CD4-positive, alpha-beta T cell treated with Interleukin-17A for 4 hours (primary cell): Measurements from ENCODE around the gene OR4D10.
A peak's percentile ranks its signal among the peaks of the same experiment; 100 is the strongest.
"Not testable (repeated sequence)": the region's sequence is repeated elsewhere in the genome, so short reads cannot be mapped to it uniquely, and the experiment has no call there.

Experiments used
- DNase-seq: peaks from one replicate; pipeline ENCODE4 v3.0.0-alpha.2; 2020; ENCODE audit warnings: mixed read lengths

OR4D10 gene

DNA sequence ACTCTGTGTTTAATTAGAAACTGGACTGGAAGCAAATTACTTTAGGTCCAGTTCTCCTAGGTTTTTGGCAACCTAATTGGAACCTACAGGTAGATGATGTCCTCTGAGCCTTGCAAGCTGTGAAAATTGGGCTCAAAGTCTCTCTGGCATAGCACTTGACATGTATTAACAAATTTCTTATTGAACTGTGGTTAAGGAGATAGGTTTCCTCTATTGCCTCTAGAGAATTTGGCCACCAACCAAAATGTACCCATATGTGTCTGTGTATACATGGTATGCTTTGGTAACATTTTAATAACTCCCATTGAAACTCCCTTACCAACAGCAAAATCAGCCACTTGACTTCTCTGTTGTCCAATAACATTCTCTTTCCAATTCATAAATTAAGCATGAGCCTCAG, at the start of gene OR4D10:
Gene OR4D10 (plus strand): TSS at position 301 of the 400 bp plus-strand sequence. CDS start 4,115 bp downstream, outside the sequence.
- no peak for DNase-seq

- DNase-seq = no peak
These were observed 49.3 kb upstream of the OR4D10 start for GRCh38 chr11:59423835-59424234.

GRCh38 chr11:59425131-59425530, 48.0 kb upstream of the OR4D10 start:
- no peak for DNase-seq

GRCh38 chr11:59426361-59427067, 46.6 kb upstream of the OR4D10 start, which contains the start of gene OR5A2:
TSS of gene OR5A2 (minus strand) at chr11:59426413. CDS start at chr11:59422953, 3,460 bp downstream.
- DNase-seq = no peak

DNA sequence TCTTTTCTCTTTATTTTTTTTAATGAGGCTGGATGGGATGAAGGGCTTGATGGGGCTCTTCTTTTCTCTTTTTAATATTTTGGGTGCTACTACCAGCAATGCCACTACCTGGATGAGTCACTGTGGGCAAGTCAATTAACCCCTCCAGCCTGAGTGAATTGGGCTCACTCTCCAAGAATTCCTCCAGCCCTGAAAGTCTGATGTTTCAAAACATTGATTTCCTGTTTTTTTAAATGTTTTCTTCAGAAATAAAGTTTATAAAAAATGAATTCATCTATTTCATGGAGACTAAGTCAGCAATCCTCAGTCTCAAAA, 46.1 kb upstream of the OR4D10 start:
- DNase-seq = no peak

DNA sequence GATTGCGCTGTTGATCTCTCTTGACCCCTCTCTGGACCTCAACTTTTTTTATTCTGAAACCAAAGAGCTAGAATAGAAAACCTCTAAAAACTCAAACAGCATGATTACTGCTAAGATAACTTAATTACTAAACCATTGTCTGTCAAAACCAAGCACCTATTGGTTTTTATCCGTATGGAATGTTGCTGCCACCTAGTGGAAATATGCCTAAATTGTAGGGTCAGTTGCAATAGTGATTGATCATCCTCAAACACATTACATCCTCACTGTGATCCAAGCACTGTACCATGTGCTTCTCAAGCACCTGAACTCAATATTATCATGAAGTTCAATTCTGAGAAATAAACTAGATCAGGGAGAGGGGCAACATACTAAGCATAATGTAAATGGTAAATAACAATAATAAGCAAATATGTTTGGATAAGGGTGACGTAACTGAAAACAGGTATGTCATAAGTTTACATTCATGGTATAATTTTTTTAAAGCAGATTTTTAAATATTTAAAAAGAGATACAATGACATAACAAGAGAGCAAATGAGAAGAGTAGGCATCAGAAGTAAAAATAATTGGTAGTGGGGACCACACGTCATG, 43.1 kb upstream of the OR4D10 start:
- DNase-seq = peak; percentile 42

GRCh38 chr11:59436169-59436568, 36.9 kb upstream of the OR4D10 start, which contains the start of gene OR5A1:
TSS of gene OR5A1 (plus strand) at chr11:59436469. CDS start at chr11:59443169, 6,700 bp downstream.
- DNase-seq = no peak

- DNase-seq = no peak
These were observed 35.3 kb upstream of the OR4D10 start for GRCh38 chr11:59437770-59438169.

DNA sequence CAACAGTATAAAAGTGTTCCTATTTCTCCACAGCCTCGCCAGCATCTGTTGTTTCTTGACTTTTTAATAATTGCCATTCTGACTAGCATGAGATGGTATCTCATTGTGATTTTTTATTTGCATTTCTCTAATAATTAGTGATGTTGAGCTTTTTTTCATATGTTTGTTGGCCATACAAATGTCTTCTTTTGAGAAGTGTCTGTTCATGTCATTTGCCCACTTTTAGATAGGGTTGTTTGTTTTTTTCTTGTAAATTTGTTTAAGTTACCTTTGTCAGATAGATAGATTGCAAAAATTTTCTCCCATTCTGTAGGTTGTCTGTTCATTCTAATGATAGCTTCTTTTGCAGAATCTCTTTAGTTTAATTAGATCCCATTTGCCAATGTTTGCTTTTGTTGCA, 27.5 kb upstream of the OR4D10 start:
- not testable (repeated sequence) for DNase-seq

- DNase-seq = no peak
These were observed 24.6 kb upstream of the OR4D10 start for GRCh38 chr11:59448484-59448883.

GRCh38 chr11:59456661-59457060, 16.5 kb upstream of the OR4D10 start, which contains the start of gene OR4D6:
TSS of gene OR4D6 (plus strand) at chr11:59456961. CDS start at chr11:59456961, 0 bp downstream.
- DNase-seq = no peak

- no peak for DNase-seq
These were observed 13.2 kb upstream of the OR4D10 start for GRCh38 chr11:59459916-59460315.

GRCh38 chr11:59463190-59463641, 9.9 kb upstream of the OR4D10 start:
- DNase-seq = no peak

GRCh38 chr11:59475176-59475575, 2.1 kb downstream of the OR4D10 start:
- no peak for DNase-seq

GRCh38 chr11:59479906-59480305, 6.8 kb downstream of the OR4D10 start:
- DNase-seq = no peak

DNA sequence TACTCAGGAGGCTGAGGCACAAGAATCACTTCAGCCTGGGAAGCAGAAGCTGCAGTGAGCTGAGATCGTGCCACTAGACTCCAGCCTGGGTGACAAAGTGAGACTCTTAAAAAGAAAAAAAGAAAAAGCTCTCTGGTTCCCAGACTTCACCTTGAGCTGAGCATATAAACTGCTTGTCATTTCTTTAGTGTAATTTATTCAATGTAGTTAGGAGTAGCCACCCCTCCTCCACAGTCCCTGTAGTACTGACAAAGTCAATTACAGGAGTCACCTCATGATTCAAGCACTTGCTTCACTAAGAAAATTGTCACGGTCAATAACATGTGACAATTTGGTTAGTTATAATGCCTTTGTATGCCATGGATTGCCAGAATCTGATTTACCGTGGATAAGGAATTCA, 7.2 kb downstream of the OR4D10 start:
- no peak for DNase-seq

- DNase-seq = no peak
These were observed 28.8 kb downstream of the OR4D10 start for GRCh38 chr11:59501931-59502330.

GRCh38 chr11:59503276-59503675, 30.2 kb downstream of the OR4D10 start, which contains the start of gene OR4D11:
TSS of gene OR4D11 (plus strand) at chr11:59503576. CDS start at chr11:59503576, 0 bp downstream.
- DNase-seq = no peak

DNA sequence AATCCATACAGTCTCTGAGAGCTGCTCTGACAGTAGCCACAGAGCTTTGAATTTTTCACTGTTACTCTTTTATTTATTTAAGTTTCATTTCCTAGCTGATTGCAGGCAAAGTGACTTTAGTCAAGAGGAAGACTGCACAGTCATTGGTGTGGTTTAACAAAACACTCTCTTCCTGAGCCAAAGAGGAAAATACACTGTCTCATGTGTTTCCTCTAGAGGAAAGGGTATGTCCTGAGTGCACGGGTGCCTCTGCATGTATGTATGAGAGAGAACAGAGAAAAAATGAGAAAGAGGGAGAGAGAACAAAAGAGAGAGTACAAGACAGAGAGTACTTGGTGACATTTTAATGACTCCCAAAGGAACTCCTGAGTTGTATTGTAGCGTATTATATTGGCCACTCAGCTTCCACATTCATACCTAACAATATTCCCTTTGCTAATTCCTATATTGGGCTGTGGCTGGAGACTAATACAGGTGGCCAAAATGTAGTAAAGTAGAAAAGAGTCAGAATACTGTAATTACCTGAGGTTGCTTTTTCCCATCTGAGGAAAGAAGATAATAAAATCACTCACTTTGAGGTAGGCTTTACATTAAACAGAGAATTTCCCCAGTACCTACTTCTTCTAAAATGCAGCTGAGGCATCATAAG, 38.0 kb downstream of the OR4D10 start, which contains the start of gene OR4D9:
Gene OR4D9 (plus strand): TSS at position 599 of the 649 bp plus-strand sequence. CDS start 3,374 bp downstream, outside the sequence.
- DNase-seq = peak; percentile 39

DNA sequence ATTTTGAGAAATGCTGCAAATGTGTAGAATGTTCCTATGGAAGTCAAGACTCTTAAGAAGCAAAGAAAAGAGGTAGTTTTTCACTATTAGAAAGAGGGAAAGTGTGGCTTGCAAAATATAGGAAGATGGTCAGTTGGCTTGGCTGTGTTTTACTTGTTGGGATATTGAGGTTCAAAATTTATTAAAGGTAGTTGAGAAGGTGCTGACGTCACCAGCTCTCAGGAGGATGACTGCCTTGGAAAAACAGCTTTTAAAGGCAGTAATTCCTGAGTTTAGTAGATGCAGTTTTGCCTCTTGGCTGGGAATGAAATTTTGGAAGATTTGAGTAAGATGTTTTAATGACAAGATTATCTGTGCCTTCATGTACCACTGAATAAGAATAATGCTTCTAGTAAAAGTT, 38.6 kb downstream of the OR4D10 start:
- DNase-seq = no peak

DNA sequence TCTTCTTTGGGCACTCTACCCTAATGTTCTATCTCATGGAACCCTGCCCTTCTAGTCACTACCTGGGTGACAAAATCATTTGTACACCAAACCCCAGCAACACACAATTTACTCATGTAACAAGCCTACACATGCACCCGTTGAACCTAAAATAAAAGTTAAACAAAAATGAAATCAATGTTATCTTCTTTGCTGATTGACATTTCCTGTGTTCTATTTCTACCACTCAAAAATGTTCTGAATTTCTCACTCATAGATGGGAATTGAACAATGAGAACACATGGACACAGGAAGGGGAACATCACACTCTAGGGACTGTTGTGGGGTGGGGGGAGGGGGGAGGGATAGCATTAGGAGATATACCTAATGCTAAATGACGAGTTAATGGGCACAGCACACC, 47.0 kb downstream of the OR4D10 start:
- DNase-seq = not testable (repeated sequence)

- DNase-seq = no peak
These were observed 47.6 kb downstream of the OR4D10 start for GRCh38 chr11:59520741-59521140.

- no peak for DNase-seq
These were observed 50.4 kb downstream of the OR4D10 start for GRCh38 chr11:59523541-59523940.

DNA sequence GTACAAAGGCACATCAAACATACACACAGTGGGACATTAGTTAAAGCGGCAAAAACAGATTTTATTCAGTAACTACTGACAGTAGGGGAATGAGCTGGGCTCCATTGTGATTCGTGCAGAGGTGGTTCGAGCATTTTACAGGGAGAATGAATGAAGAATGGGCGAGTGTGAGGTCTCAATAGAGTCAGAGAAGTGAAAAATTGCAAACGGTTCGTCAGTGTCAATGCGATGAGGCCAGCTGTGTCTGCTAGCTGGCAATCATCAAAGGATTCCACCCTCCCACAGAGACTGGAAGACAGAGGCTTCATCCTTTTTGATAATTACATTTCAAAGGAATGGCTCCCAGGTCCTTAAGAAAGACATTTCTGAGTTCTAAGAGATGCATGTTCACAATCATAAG, 55.6 kb downstream of the OR4D10 start:
- DNase-seq = no peak
